HepG2 (cell line): ENCODE data around the gene MCRIP2. TPM values are rescaled to one million over a fixed set of nuclear protein-coding genes. Genes with fewer than 3 reads are reported as not detected.

Experiments used
- FOXC1 ChIP-seq: sonication (generic); formaldehyde crosslinking; IDR thresholded peaks from 2 replicates; pipeline ENCODE4 v1.8.0; 2022; ENCODE audit warnings: mild to moderate bottlenecking, missing genetic modification reagents, borderline replicate concordance
- GPN1 ChIP-seq: sonication (generic); formaldehyde crosslinking; IDR thresholded peaks from 2 replicates; pipeline ENCODE4 v1.5.1; 2020; ENCODE audit warnings: missing genetic modification reagents, borderline replicate concordance
- HNRNPLL ChIP-seq: fragments of 200-400 bp; formaldehyde crosslinking; IDR thresholded peaks from 2 replicates; pipeline ENCODE4 v1.6.1; 2017; ENCODE audit warnings: mild to moderate bottlenecking, low read depth, low read length; ENCODE audit not compliant: poor library complexity, severe bottlenecking
- MTF1 ChIP-seq: sonication (generic); formaldehyde crosslinking; IDR thresholded peaks from 2 replicates; pipeline ENCODE4 v1.5.0; 2020; ENCODE audit warnings: missing genetic modification reagents
- RXRB ChIP-seq: IDR thresholded peaks from 2 replicates; pipeline ENCODE4 v1.6.1; 2016; ENCODE audit warnings: borderline replicate concordance, missing genetic modification reagents, missing compliant biosample characterization
- SALL2 ChIP-seq: sonication (generic); formaldehyde crosslinking; IDR thresholded peaks from 2 replicates; pipeline ENCODE4 v1.8.1; 2023; ENCODE audit warnings: mild to moderate bottlenecking, missing genetic modification reagents, inconsistent platforms
- ZFP1 ChIP-seq: IDR thresholded peaks from 2 replicates; pipeline ENCODE4 v1.6.1; 2016
- ZNF143 ChIP-seq: sonication (generic); formaldehyde crosslinking; IDR thresholded peaks from 2 replicates; pipeline ENCODE4 v1.4.0; 2020; ENCODE audit warnings: missing genetic modification reagents
- ZNF674 ChIP-seq: sonication (generic); formaldehyde crosslinking; IDR thresholded peaks from 2 replicates; pipeline ENCODE4 v1.5.0; 2020; ENCODE audit warnings: low read depth, mild to moderate bottlenecking, missing genetic modification reagents
- ZNF776 ChIP-seq: sonication (generic); formaldehyde crosslinking; IDR thresholded peaks from 2 replicates; pipeline ENCODE4 v1.4.0; 2020; ENCODE audit warnings: mild to moderate bottlenecking, missing genetic modification reagents
- polyA plus RNA-seq, 8 experiments: library from polyadenylated mRNA; depleted of rRNA in 3 of 8; stranded (reverse) in 7 of 8; unstranded in 1 of 8; fragments of >200 nt; fragmentation: Illumina TruSeq in 4 of 8; extraction: Trizol in 4 of 8; gene quantifications; 2 replicates each; pipeline versions ENCODE4 v1.2.1 to v1.2.3, GENCODE V29; 2011 to 2016; ENCODE audit warnings: low read depth in 4 of 8, missing spikeins in 1 of 8, mixed read lengths in 1 of 8; ENCODE audit not compliant: insufficient read depth in 1 of 8
- total RNA-seq, 5 experiments: library from RNA; depleted of rRNA; stranded (reverse); fragments of >200 nt; fragmentation: Illumina TruSeq; extraction: Trizol; gene quantifications; 2 replicates each; pipeline ENCODE4 v1.2.3, GENCODE V29; 2016; ENCODE audit warnings: low read depth in 1 of 5
- TF ChIP-seq, protein P1 (sequence below), 2 experiments: sonication (generic) in 1 of 2; formaldehyde crosslinking in 1 of 2; IDR thresholded peaks; 2 replicates each; pipeline versions ENCODE4 v1.5.1 to v1.6.1; 2011 to 2020; ENCODE audit warnings: borderline replicate concordance in 1 of 2, low read depth in 1 of 2, low read length in 1 of 2, mild to moderate bottlenecking in 1 of 2, missing genetic modification reagents in 1 of 2, moderate library complexity in 1 of 2
- TF ChIP-seq, protein P2 (sequence below): sonication (generic); formaldehyde crosslinking; IDR thresholded peaks from 2 replicates; pipeline ENCODE4 v1.4.0; 2020; ENCODE audit warnings: missing genetic modification reagents
- TF ChIP-seq, protein P3 (sequence below): sonication (generic); formaldehyde crosslinking; IDR thresholded peaks from 2 replicates; pipeline ENCODE4 v1.4.0; 2020; ENCODE audit warnings: missing genetic modification reagents

Gene MCRIP2
- total and polyA plus RNA-seq, 2 of the 13 experiments (the other 11 are each of a cell fraction or from before 2014, with no cell fraction given): 39.6 to 76.7 TPM

DNA sequence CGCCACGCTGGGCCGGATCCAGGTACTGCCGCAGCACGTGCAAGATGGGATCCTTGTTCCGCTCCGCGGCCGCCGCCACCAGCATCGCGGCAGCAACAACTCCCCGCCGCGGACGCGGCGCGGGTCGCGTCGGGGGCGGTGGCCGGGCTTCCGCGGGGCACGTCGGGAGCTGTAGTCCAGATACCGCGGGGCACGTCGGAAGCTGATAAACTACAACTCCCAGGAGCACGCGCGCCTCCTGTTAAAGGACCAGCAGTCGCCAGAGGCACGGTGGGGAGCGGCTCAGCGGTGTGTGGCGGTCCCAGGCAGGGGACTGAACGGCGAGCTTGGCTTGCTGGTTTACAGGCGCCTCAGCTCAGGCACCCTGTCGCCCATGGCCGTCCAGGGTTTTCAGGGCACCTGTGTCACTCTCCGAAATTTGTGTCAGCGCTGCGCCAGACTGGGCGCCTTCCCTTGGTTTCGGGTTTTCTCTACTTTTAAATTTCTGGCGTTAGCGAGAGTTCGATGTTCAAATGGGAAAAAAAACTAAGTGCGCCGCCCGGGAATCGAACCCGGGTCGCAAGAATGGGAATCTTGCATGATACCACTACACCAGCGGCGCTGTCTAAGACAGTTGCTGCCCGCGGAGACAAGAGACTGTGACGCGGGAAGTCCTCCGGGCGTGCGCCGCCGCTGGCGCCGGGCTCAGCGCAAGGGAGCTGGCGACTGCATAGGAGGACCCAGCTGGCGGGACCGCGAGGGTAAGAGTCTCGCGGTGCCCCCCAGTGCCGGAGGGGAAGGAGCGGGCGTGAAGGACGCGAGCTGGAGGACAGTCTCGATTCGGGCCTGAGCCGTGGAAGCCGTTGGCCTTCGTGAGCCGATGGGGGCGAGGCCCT lies 5.2 kb upstream of the MCRIP2 start, which contains the start of gene METTL26 (continued):
- TF ChIP-seq, protein P1, sequence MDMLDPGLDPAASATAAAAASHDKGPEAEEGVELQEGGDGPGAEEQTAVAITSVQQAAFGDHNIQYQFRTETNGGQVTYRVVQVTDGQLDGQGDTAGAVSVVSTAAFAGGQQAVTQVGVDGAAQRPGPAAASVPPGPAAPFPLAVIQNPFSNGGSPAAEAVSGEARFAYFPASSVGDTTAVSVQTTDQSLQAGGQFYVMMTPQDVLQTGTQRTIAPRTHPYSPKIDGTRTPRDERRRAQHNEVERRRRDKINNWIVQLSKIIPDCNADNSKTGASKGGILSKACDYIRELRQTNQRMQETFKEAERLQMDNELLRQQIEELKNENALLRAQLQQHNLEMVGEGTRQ (IDR thresholded peaks at IDR 0.05; ENCODE audit: low read depth, low read length): no peak
- TF ChIP-seq, protein P1 (CRISPR knock-in tag; IDR thresholded peaks at IDR 0.05; ENCODE audit: borderline replicate concordance): no peak
- no peak for TF ChIP-seq GPN1
- TF ChIP-seq ZNF776 (CRISPR knock-in tag): peak; percentile 87
- TF ChIP-seq RXRB: 0 out of 2 replicates have a peak, but pooled peaks have one; percentile 28
- TF ChIP-seq ZNF143 (CRISPR knock-in tag): peak; percentile 99
- TF ChIP-seq SALL2: peak; percentile 12; the same call in 1 of the 2 replicates
- peak; percentile 59; the same call in 1 of the 2 replicates for TF ChIP-seq ZFP1 (CRISPR knock-in tag)
- TF ChIP-seq FOXC1 (CRISPR knock-in tag): peak; percentile 67
- 0 out of 2 replicates have a peak, but pooled peaks have one; percentile 38 for TF ChIP-seq MTF1 (CRISPR knock-in tag)
- no peak for TF ChIP-seq ZNF674 (CRISPR knock-in tag)
- TF ChIP-seq, protein P2, sequence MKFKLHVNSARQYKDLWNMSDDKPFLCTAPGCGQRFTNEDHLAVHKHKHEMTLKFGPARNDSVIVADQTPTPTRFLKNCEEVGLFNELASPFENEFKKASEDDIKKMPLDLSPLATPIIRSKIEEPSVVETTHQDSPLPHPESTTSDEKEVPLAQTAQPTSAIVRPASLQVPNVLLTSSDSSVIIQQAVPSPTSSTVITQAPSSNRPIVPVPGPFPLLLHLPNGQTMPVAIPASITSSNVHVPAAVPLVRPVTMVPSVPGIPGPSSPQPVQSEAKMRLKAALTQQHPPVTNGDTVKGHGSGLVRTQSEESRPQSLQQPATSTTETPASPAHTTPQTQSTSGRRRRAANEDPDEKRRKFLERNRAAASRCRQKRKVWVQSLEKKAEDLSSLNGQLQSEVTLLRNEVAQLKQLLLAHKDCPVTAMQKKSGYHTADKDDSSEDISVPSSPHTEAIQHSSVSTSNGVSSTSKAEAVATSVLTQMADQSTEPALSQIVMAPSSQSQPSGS (CRISPR knock-in tag): peak; percentile 46; the same call in 1 of the 2 replicates
- peak; percentile 70 for TF ChIP-seq HNRNPLL
- TF ChIP-seq, protein P3, sequence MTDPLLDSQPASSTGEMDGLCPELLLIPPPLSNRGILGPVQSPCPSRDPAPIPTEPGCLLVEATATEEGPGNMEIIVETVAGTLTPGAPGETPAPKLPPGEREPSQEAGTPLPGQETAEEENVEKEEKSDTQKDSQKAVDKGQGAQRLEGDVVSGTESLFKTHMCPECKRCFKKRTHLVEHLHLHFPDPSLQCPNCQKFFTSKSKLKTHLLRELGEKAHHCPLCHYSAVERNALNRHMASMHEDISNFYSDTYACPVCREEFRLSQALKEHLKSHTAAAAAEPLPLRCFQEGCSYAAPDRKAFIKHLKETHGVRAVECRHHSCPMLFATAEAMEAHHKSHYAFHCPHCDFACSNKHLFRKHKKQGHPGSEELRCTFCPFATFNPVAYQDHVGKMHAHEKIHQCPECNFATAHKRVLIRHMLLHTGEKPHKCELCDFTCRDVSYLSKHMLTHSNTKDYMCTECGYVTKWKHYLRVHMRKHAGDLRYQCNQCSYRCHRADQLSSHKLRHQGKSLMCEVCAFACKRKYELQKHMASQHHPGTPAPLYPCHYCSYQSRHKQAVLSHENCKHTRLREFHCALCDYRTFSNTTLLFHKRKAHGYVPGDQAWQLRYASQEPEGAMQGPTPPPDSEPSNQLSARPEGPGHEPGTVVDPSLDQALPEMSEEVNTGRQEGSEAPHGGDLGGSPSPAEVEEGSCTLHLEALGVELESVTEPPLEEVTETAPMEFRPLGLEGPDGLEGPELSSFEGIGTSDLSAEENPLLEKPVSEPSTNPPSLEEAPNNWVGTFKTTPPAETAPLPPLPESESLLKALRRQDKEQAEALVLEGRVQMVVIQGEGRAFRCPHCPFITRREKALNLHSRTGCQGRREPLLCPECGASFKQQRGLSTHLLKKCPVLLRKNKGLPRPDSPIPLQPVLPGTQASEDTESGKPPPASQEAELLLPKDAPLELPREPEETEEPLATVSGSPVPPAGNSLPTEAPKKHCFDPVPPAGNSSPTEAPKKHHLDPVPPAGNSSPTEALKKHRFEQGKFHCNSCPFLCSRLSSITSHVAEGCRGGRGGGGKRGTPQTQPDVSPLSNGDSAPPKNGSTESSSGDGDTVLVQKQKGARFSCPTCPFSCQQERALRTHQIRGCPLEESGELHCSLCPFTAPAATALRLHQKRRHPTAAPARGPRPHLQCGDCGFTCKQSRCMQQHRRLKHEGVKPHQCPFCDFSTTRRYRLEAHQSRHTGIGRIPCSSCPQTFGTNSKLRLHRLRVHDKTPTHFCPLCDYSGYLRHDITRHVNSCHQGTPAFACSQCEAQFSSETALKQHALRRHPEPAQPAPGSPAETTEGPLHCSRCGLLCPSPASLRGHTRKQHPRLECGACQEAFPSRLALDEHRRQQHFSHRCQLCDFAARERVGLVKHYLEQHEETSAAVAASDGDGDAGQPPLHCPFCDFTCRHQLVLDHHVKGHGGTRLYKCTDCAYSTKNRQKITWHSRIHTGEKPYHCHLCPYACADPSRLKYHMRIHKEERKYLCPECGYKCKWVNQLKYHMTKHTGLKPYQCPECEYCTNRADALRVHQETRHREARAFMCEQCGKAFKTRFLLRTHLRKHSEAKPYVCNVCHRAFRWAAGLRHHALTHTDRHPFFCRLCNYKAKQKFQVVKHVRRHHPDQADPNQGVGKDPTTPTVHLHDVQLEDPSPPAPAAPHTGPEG (CRISPR knock-in tag): peak; percentile 3; the same call in 1 of the 2 replicates
